Activated CD4-positive, alpha-beta T cell treated with anti-CD3 and anti-CD28 coated beads for 24 hours (primary cell): ENCODE results near the gene DNPEP.

ENCODE experiments used
- DNase-seq, 2 donors: peaks; one replicate each; pipeline ENCODE4 v3.0.0-alpha.2; 2020; ENCODE audit warnings: low read depth in 2 of 2

The DNPEP gene

DNA sequence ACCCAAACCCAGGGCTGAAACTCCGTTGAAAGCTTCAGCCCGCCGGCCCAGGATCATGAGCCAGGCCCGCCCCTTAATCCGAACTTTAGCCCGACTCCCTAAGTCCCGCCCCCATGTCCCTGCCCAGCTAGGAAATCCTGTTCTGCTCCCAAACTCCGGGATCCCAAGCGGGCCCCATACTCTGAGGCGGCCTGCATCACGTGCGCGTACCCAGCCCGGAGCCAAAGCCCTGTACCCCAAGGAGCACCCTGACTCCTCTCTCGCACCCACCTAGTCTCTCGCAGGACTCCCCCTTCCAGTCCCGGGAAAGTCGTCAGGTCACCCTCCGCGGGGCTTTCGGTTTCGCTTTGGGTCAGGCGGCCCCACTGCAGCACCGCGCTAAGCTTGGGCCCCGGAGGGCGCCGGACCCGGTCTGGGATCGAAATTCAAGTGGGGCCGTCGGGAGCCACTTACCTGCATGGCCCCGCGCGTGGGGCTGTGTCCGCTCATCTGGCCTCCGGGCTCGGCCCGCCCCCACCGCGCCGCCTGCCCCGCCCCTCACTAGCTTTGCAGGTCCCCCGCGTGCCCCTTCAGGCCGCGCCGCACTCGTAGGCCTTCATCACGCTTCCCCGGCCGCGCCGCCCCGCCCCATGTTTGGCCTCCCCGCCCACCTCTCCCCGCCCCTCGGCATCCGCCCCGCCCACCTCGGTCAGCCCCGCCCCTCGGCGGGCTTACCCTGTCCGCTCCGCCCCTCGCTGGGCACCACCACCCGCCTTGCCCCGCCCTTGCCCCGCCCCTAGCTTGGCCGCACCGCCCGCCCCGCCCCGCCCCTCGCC lies at the start of gene DNPEP:
DNPEP (minus strand) TSS at position 607 of the 815 bp plus-strand sequence; CDS start at position 489, 118 bp downstream.
- peak; percentile 91 to 95 for DNase-seq

DNA sequence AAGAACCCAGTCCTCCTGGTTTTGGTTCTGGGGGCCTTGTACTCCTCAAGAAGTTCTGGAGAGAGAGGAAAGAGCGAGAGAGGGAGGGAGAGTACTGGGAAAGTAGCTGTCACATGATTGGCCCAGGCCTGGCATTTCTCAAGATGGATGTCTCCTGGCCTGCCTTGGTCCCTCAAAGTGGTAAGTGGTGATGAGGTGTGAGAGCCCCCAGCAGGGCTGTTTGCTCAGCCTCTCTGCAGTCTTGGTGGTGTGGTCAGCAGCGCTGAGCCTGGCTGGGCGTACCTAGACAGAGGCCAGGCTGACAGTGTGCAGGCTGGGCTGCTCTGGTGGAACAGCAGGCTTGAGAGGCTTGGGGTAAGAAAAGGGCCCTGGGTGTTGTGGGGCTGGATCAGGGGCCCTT lies 49.4 kb upstream of the DNPEP start:
- no peak for DNase-seq

DNA sequence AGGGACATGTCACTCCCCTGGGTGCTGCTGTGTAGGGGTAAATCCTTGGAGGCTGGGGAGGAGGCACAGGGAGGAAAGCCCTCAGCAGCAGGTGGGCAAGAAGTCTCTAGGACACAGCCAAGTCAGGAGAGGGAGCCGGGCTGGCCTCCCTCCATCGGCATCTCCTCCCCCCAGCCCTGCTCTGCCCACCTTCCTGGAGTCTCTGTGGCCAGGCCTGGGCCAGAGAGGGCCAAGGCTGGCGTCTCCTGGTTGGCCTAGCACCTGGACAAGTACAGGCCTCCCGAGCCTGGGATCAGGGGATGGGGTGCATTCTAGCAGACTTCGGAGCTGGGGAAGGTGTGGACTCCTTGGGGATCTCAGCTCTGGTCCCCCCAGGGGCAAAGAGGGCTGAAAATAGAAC lies 48.8 kb upstream of the DNPEP start:
- no peak for DNase-seq

- DNase-seq: no peak
Measured at GRCh38 chr2:219435701-219436100, 48.0 kb upstream of the DNPEP start.

DNA sequence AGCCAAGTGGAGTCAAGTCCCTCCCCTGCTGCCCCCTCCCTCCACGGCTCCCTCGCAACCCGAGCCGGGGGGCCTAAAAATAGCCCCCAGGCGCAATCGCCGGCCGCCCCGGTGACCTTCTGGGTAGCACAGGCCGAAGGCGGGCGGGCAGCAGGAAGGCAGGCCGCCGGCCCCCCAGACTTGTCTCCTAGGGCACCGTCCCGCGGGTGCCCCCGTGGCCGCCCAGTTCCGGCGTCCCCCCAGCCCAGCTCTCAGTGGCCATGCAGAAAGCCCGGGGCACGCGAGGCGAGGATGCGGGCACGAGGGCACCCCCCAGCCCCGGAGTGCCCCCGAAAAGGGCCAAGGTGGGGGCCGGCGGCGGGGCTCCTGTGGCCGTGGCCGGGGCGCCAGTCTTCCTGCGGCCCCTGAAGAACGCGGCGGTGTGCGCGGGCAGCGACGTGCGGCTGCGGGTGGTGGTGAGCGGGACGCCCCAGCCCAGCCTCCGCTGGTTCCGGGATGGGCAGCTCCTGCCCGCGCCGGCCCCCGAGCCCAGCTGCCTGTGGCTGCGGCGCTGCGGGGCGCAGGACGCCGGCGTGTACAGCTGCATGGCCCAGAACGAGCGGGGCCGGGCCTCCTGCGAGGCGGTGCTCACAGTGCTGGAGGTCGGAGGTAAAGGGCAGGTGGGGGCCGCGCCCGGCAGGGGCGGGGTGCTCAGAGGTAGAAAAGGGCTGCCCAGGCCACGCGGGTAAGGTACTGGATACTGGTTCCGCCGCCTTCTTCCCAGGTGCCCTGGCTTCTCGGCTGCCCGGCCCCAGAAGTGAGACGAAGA lies 47.2 kb upstream of the DNPEP start, which contains the start of gene SPEG:
SPEG (plus strand) TSS at position 126 of the 808 bp plus-strand sequence; CDS start at position 261, 135 bp downstream.
- DNase-seq: no peak

- DNase-seq: no peak
Measured at GRCh38 chr2:219434468-219434717, 46.7 kb upstream of the DNPEP start.

DNA sequence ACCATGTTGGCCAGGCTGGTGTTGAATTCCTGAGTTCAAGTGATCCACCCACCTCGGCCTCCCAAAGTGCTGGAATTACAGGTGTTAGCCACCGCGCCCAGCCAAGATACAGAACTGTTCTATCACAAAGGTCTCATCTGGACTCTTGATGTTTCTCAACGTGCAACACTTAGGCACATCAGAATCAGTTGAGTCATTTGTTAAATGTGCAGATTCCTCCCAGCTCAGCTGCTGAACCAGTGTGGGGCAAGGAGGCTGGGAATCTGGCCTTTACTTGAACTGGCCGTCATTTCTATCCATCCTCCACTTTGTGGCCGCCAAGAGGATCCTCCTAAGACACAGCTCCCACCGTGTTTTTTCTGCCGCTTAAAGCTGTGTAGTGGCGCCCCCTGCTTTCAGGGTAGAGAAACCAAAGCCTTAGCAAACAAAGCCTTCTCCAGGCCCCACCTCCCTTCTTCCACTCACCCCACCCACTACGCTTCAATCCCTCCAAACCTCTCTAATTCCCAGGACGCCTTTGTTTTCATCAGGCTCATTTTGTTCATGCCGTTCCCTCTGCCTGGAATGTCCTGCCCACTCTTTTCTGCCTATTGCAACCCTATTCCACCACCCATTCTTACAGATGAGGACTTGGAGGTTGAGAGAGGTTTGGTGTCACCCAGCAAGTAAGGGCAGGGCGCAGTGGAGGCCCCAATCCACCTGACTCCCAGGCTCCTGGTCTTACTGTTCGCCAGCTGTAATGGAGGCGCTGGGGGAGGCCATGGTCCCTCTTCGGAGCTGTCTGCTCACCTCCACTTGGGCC lies 46.2 kb upstream of the DNPEP start:
- DNase-seq: peak in 1 of 2 donors; percentile 25

DNA sequence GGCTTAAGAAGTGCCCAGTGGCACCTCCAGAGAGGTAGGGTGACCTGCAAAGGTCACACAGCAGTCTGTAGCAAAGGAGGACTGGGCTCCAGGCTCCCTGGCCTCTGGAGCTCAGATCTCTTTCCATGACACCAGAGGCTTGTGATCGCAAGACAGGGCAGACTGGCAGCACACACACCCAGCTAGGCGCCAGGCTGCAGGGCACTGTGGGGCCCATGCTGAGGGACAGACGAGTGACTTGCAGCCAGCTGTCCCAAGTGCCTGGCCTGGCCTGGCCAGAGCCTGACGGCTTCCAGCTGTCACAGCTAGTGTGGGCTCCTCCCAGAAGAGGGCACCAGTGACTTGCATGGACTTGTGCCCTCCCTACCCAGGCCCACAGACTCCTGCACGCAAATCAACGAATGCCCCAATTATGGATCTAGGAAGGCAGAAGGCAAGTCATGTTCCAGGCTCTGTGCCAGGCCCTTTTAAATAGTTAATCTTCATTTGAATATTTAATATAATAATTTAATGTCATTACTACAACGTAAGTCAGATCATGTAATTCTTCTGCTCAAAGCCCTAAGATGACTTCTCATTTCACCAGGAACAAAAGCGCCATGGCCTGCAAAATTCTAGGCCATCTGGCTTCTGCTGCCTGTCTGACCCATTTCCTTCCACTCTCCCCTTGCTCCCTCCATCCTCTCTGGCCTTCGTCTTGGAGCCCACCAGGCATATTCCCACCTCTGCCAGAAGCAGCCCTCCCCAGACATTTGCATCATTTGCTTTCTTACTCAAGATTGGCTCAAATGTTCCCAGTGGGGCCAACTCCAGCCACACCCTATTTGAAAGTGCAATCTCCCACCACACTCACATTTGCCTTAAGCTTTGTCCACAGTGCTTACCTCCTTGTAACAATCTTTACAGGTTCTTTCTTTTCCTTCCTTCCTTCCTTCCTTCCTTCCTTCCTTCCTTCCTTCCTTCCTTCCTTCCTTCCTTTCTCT lies 43.2 kb upstream of the DNPEP start:
- DNase-seq: no peak

DNA sequence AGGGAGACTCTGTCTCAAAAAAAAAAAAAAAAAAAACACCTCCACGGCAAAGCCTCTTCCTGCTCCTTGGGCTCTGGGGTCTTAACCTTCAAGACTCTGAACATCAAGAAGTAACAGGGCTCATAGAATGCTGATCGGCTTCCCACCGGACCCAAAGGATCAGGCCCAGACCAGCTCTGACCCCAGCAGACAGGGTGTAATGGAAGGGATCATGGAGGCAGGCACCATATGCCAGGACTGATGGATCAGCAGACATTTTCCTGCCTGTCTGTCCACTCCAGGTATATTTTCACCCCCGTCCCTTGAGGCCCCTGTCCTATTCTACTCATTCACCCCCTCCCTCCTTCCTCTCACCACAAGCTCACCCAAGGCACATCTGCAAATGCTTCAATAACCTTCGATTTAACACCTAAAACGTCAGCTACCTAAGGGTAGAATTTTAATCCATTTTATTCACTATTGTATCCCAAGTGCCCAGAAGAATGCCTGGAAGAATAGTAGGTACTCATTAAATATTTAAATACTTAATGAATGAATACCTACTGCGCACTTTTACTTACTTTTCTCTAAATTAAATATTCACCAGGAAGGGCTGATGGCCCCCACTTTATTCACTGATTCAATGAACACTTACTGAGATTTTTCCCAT lies 42.4 kb upstream of the DNPEP start:
- no peak for DNase-seq

DNA sequence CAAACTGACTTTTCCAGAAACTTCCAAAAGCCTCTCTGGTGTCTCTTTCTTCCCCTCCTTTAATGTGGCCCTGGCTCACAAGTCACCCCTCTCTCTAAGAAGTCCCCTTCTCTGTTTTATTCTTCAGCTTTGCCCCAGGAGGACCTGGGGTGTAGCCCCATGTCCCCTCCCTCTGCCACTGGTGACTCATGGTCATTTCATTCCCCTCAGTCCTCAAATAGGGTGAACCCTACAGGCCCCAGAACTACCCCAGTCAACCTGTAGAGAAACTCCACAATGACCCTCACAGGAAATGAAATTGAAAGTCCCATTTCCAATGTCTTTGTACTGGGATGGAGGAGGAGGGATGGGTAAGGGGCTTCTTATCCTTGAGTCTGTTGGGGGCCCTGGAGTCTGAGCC lies 40.8 kb upstream of the DNPEP start:
- no peak for DNase-seq

- no peak for DNase-seq
Measured at GRCh38 chr2:219426534-219427136, 38.9 kb upstream of the DNPEP start.

DNA sequence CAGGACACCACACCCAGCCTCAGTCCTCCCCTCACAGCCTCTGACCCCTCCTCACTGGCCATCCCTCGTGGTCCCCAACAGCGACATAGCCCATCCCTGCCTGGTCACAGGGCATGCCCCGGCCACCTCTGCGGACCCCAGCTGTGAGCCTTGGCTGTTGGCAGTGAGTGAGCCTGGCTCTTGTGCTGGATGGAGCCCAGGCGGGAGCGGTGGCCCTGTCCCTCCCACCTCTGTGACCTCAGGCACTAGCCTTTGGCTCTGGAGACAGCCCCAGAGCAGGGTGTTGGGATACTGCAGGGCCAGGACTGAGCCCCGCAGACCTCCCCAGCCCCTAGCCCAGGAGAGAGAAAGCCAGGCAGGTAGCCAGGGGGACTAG lies 38.3 kb upstream of the DNPEP start:
- DNase-seq: no peak

- DNase-seq: no peak
Measured at GRCh38 chr2:219425238-219426067, 37.7 kb upstream of the DNPEP start.

DNA sequence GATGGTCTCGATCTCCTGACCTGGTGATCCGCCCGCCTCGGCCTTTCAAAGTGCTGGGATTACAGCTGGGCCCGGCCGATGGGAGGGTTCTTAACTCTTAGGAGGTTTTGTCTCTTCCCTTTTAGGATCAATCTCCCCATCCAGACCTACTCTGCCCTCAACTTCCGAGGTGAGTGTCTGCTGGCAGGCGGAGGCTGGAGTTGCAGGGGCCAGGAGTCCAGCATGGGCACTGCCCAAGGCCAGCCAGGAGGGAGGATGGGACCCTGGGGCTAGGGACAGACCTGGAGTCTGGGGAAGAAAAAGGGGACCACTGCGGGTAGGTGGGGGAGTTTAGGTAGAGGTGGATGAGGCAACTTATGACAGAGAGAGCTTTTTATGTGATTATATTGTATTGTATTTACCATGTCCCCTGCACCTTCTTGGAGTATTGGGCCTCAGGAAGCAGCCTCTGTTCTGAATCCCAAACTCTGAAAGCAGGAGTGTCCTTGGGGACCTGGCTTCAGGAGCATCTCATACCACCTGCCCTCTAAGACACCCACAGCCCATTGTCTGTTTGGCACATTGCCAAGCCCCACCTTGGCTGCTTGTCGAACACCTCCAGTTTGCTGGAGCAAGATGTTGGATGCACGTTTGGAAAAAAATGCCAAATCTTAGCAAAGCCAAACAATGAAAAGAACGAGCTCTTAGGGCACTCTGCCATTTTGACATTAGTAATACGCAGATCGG lies 36.1 kb upstream of the DNPEP start:
- no peak for DNase-seq

- no peak for DNase-seq
Measured at GRCh38 chr2:219422952-219423534, 35.3 kb upstream of the DNPEP start.

DNA sequence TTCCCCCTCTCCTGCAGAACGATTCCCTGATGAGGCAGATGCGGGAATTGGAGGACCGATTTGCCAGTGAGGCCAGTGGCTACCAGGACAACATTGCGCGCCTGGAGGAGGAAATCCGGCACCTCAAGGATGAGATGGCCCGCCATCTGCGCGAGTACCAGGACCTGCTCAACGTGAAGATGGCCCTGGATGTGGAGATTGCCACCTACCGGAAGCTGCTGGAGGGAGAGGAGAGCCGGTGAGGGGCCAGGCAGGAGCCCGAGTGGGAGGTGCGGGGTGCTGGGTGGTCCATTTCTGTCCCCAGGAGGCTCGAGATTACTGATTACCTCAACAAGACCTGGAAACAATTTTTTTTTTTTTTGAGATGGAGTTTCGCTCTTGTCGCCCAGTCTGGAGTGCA lies 33.6 kb upstream of the DNPEP start:
- DNase-seq: no peak

DNA sequence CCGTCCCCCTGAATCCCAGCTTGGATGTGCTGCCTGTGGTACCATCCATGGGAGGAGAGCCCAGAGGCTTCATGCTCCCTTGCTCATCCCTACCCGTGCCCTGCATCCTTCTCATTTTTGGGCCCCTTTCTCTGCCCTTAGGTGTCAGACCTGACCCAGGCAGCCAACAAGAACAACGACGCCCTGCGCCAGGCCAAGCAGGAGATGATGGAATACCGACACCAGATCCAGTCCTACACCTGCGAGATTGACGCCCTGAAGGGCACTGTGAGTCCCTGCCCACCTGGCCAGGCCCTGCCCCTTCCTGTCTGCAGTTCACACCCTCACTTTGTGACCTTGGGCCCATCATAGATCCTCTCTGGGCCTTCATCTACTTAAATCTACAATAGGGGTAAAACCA lies 33.0 kb upstream of the DNPEP start:
- no peak for DNase-seq
